SU-DHL-6 (cell line): Measurements from ENCODE around the gene KCNK4.
"Not testable (repeated sequence)": the region's sequence is repeated elsewhere in the genome, so short reads cannot be mapped to it uniquely, and the experiment has no call there.

Experiments used
- H2AFZ ChIP-seq: fragments of 200-600 bp; sonication (generic); 2 replicates; pipeline ENCODE4 v1.6.1; 2014; ENCODE audit warnings: low read depth, mild to moderate bottlenecking, moderate library complexity, mixed read lengths, antibody characterized with exemption, low read length; ENCODE audit not compliant: severe bottlenecking
- H3F3A ChIP-seq: fragments of 200-600 bp; shearing (Covaris generic); 2 replicates; pipeline ENCODE4 v1.6.0; 2016; ENCODE audit warnings: antibody characterized with exemption, mild to moderate bottlenecking; ENCODE audit not compliant: insufficient read depth
- H3K27ac ChIP-seq: fragments of 200-600 bp; sonication (generic); 2 replicates; pipeline ENCODE4 v1.5.1; 2016; ENCODE audit warnings: low read depth, mild to moderate bottlenecking, low read length, moderate library complexity, mixed read lengths
- H3K27me3 ChIP-seq: fragments of 200-600 bp; sonication (generic), shearing (Covaris generic); 2 replicates; pipeline ENCODE4 v1.6.0; 2014; ENCODE audit warnings: mild to moderate bottlenecking, low read length
- H3K36me3 ChIP-seq: fragments of 200-600 bp; sonication (generic); 2 replicates; pipeline ENCODE4 v1.6.1; 2014; ENCODE audit warnings: mild to moderate bottlenecking, low read length, mixed read lengths
- H3K4me2 ChIP-seq: fragments of 300-600, 200-600 bp; shearing (Covaris generic), sonication (generic); 2 replicates; pipeline ENCODE4 v1.6.0; 2014; ENCODE audit warnings: low read length, low read depth, mild to moderate bottlenecking; ENCODE audit not compliant: poor library complexity, severe bottlenecking
- H3K4me3 ChIP-seq: fragments of 200-600 bp; sonication (generic); 2 replicates; pipeline ENCODE4 v1.5.1; 2014; ENCODE audit warnings: antibody characterized with exemption, low read length, mild to moderate bottlenecking, mixed read lengths; ENCODE audit not compliant: insufficient read depth, poor library complexity, severe bottlenecking
- H3K79me2 ChIP-seq: fragments of 200-600 bp; sonication (generic); 2 replicates; pipeline ENCODE4 v1.6.1; 2014; ENCODE audit warnings: mild to moderate bottlenecking, low read length, moderate library complexity; ENCODE audit not compliant: insufficient read depth
- H3K9ac ChIP-seq: fragments of 200-600 bp; sonication (generic); 2 replicates; pipeline ENCODE4 v1.7.0; 2014; ENCODE audit warnings: mild to moderate bottlenecking, low read length
- H3K9me2 ChIP-seq: fragments of 200-600 bp; sonication (generic); replicated peaks from 2 replicates; pipeline ENCODE4 v1.6.1; 2014; ENCODE audit warnings: low read length; ENCODE audit not compliant: insufficient read depth
- H3K9me3 ChIP-seq: fragments of 200-600 bp; sonication (generic); 2 replicates; pipeline ENCODE4 v1.6.1; 2014; ENCODE audit warnings: low read length, mixed read lengths; ENCODE audit not compliant: insufficient read depth
- H4K20me1 ChIP-seq: fragments of 200-600 bp; sonication (generic); 2 replicates; pipeline ENCODE4 v1.6.1; 2014; ENCODE audit warnings: low read depth, mild to moderate bottlenecking, antibody characterized with exemption, low read length, moderate library complexity, mixed read lengths
- CTCF ChIP-seq: fragments of 200-600 bp; sonication (generic); IDR thresholded peaks from one replicate; pipeline ENCODE4 v1.5.1; 2017; ENCODE audit warnings: antibody characterized with exemption, mild to moderate bottlenecking, low read length, moderate library complexity; ENCODE audit not compliant: insufficient read depth, poor library complexity, severe bottlenecking
- EZH2phosphoT487 ChIP-seq: fragments of 200-600 bp; sonication (generic), shearing (Covaris generic); conservative IDR thresholded peaks from 2 replicates; pipeline ENCODE4 v1.6.1; 2018; ENCODE audit warnings: mild to moderate bottlenecking, antibody characterized with exemption, low read length, moderate library complexity, mixed read lengths

The KCNK4 gene

GRCh38 chr11:64314146-64314804 lies 23.2 kb downstream of the KCNK4 start:
- no peaks in the 10 kb centered on the region for H3K36me3 ChIP-seq
- no peaks in the 10 kb centered on the region; the same call in 1 of the 2 replicates for H4K20me1 ChIP-seq
- H3K27me3 ChIP-seq: no peaks in the 10 kb centered on the region
- peaks cover 24% of the 10 kb centered on the region for H3F3A ChIP-seq
- H3K9me3 ChIP-seq: no peaks in the 10 kb centered on the region
- no peaks in the 10 kb centered on the region for H3K9me2 ChIP-seq
- no peak overlapping the region for H2AFZ ChIP-seq
- TF ChIP-seq EZH2phosphoT487 (no peak), CTCF (no peak)
- H3K4me2 ChIP-seq: no peak overlapping the region
- no peak overlapping the region for H3K9ac ChIP-seq
- peaks cover 29% of the 10 kb centered on the region for H3K79me2 ChIP-seq
- no peak overlapping the region for H3K27ac ChIP-seq
- no peak overlapping the region for H3K4me3 ChIP-seq

GRCh38 chr11:64314805-64315561 lies 23.9 kb downstream of the KCNK4 start:
- H3K27ac ChIP-seq: no peak overlapping the region
- peaks cover 22% of the 10 kb centered on the region for H3K79me2 ChIP-seq
- no peak overlapping the region for H3K9ac ChIP-seq
- H2AFZ ChIP-seq: no peak overlapping the region
- peaks cover 24% of the 10 kb centered on the region for H3F3A ChIP-seq
- H3K9me3 ChIP-seq: no peaks in the 10 kb centered on the region
- H3K4me3 ChIP-seq: no peak overlapping the region
- no peaks in the 10 kb centered on the region for H3K9me2 ChIP-seq
- TF ChIP-seq EZH2phosphoT487 (no peak), CTCF (no peak)
- H4K20me1 ChIP-seq: no peaks in the 10 kb centered on the region; the same call in 1 of the 2 replicates
- H3K36me3 ChIP-seq: no peaks in the 10 kb centered on the region
- no peak overlapping the region for H3K4me2 ChIP-seq
- no peaks in the 10 kb centered on the region for H3K27me3 ChIP-seq

- peak overlapping the region; percentile 84 for H3K9ac ChIP-seq
- H3K79me2 ChIP-seq: peaks cover 16% of the 10 kb centered on the region
- peaks cover 24% of the 10 kb centered on the region for H3F3A ChIP-seq
- not testable (repeated sequence) for H3K36me3 ChIP-seq, H4K20me1 ChIP-seq, H3K9me2 ChIP-seq, H3K9me3 ChIP-seq, H2AFZ ChIP-seq, H3K27me3 ChIP-seq
- H3K4me3 ChIP-seq: peak overlapping the region; percentile 73
- H3K27ac ChIP-seq: peak overlapping the region; percentile 92
- peak overlapping the region; percentile 64 for H3K4me2 ChIP-seq
These were observed 24.8 kb downstream of the KCNK4 start for GRCh38 chr11:64315667-64316526.
